MM.1S (cell line): ENCODE results near the gene TMEM170A.

ENCODE experiments used
- DNase-seq: peaks from one replicate; pipeline ENCODE4 v3.0.0-alpha.2; 2015
- H2AFZ ChIP-seq: fragments of 300-600 bp; sonication (generic); 2 replicates; pipeline ENCODE4 v1.6.0; 2016; ENCODE audit warnings: antibody characterized with exemption, low read length
- H3F3A ChIP-seq: fragments of 300-600 bp; sonication (generic); 2 replicates; pipeline ENCODE4 v1.6.1; 2016; ENCODE audit warnings: mild to moderate bottlenecking, antibody characterized with exemption, low read length, moderate library complexity, mixed read lengths; ENCODE audit not compliant: insufficient read depth
- H3K27ac ChIP-seq: fragments of 300-600 bp; sonication (generic); 2 replicates; pipeline ENCODE4 v1.5.1; 2016; ENCODE audit warnings: mild to moderate bottlenecking, low read length
- H3K27me3 ChIP-seq: fragments of 300-600 bp; sonication (generic); replicated peaks from 2 replicates; pipeline ENCODE4 v1.6.0; 2016; ENCODE audit warnings: low read length; ENCODE audit not compliant: insufficient read depth
- H3K36me3 ChIP-seq: fragments of 300-600 bp; sonication (generic); replicated peaks from 2 replicates; pipeline ENCODE4 v1.6.1; 2016; ENCODE audit warnings: mild to moderate bottlenecking, low read length, mixed read lengths; ENCODE audit not compliant: insufficient read depth
- H3K4me1 ChIP-seq: fragments of 300-600 bp; sonication (generic); 2 replicates; pipeline ENCODE4 v1.6.1; 2016; ENCODE audit warnings: low read length, mixed read lengths
- H3K4me2 ChIP-seq: fragments of 300-600 bp; sonication (generic); 2 replicates; pipeline ENCODE4 v1.6.0; 2016; ENCODE audit warnings: low read depth, low read length
- H3K4me3 ChIP-seq: fragments of 300-600 bp; sonication (generic); 2 replicates; pipeline ENCODE4 v1.5.1; 2016; ENCODE audit warnings: low read length, mixed read lengths
- H3K79me2 ChIP-seq: fragments of 300-600 bp; sonication (generic); 2 replicates; pipeline ENCODE4 v1.6.1; 2016; ENCODE audit warnings: mixed run types, low read length, mixed read lengths
- H3K9ac ChIP-seq: fragments of 300-600 bp; sonication (generic); 2 replicates; pipeline ENCODE4 v1.6.1; 2016; ENCODE audit warnings: low read length, mixed read lengths
- H3K9me2 ChIP-seq: fragments of 300-600 bp; sonication (generic); replicated peaks from 2 replicates; pipeline ENCODE4 v1.6.1; 2016; ENCODE audit warnings: mild to moderate bottlenecking, low read length, mixed read lengths; ENCODE audit not compliant: insufficient read depth
- H3K9me3 ChIP-seq: fragments of 300-600 bp; sonication (generic); replicated peaks from 2 replicates; pipeline ENCODE4 v1.6.1; 2016; ENCODE audit warnings: mild to moderate bottlenecking, low read length, mixed read lengths; ENCODE audit not compliant: insufficient read depth
- H4K20me1 ChIP-seq: fragments of 300-600 bp; sonication (generic); 2 replicates; pipeline ENCODE4 v1.6.1; 2016; ENCODE audit warnings: mild to moderate bottlenecking, low read length, moderate library complexity, mixed read lengths; ENCODE audit not compliant: insufficient read depth
- CTCF ChIP-seq: fragments of 300-600 bp; sonication (generic); IDR thresholded peaks from 2 replicates; pipeline ENCODE4 v1.5.1; 2016; ENCODE audit warnings: antibody characterized with exemption, low read length, mixed read lengths
- EZH2 ChIP-seq: fragments of 300-600 bp; sonication (generic); optimal IDR thresholded peaks from 2 replicates; pipeline ENCODE3; 2017; ENCODE audit warnings: low read depth, mild to moderate bottlenecking, antibody characterized with exemption, low read length, mixed read lengths
- EZH2phosphoT487 ChIP-seq: fragments of 300-600 bp; sonication (generic); IDR thresholded peaks from 2 replicates; pipeline ENCODE4 v1.6.1; 2018; ENCODE audit warnings: antibody characterized with exemption, low read length

Gene TMEM170A

DNA sequence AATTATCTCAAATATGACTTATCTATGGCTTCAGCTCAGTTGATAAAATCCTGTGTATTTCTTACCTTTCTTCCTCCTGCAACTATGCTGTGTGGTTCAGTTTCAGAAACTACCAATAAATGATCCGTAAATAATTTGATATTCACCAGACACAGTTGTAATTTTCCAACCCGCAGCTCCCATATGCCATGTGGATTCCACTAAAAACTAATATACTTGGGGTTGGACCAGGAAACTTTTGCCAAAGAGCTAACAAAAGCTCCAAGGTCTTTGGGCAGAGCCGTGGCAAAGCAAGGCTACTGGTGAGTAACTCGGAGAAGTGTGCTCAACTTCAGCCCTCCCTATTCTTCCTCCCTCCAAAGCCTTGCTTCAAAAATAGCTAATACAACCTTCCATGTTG, 33.1 kb upstream of the TMEM170A start:
- no peak overlapping the region for H3K4me3 ChIP-seq
- H3K4me2 ChIP-seq = no peak overlapping the region
- H3F3A ChIP-seq = no peaks in the 10 kb centered on the region
- DNase-seq = no peak
- no peaks in the 10 kb centered on the region for H3K36me3 ChIP-seq
- H3K27ac ChIP-seq = no peak overlapping the region
- no peaks in the 10 kb centered on the region for H3K9me3 ChIP-seq
- no peaks in the 10 kb centered on the region for H3K27me3 ChIP-seq
- H4K20me1 ChIP-seq = no peaks in the 10 kb centered on the region
- H2AFZ ChIP-seq = no peak overlapping the region
- no peaks in the 10 kb centered on the region for H3K79me2 ChIP-seq
- no peak for TF ChIP-seq EZH2
- TF ChIP-seq CTCF = no peak
- no peak for TF ChIP-seq EZH2phosphoT487
- H3K9ac ChIP-seq = no peak overlapping the region
- no peaks in the 10 kb centered on the region for H3K4me1 ChIP-seq
- H3K9me2 ChIP-seq = no peaks in the 10 kb centered on the region

DNA sequence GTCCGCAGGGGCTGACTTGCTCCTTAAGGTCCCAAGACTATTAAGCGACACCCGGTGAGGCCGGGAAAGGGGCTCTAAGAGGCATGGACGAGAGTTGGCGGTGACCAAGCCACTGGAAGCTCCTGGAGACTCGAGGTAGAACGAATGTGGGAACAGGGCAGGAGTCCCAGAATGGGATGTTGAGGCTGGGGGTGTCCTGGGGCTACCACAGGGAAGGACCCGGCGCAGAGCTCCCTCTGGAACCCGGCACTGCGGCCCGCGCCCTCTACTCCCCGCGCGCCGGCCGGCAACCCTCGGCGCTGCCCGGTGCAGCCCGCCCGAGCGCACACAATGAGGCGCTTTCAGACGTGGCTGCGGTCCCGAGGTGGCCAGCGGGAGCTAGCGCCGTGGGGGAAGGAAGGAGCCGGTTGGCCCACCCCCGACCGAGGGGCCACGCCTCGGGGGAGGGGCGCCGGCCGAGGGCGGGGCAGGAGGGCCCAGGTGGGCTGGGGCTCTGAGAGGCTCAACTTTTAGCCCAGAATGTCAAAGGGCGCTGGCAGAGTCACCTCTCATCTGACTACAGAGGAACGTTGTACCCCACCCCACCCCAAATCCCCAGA, 30.7 kb upstream of the TMEM170A start, which contains the start of gene CHST6:
Gene CHST6, minus strand, starts transcription at position 366 of the 599 bp plus-strand sequence. CDS start 15,613 bp downstream, outside the sequence.
- Histone ChIP-seq H3K9me3 (no peaks in the 10 kb centered on the region), H3K4me3 (no peak within 1 kb of the TSS), H3K9me2 (no peaks in the 10 kb centered on the region), H2AFZ (no peak within 1 kb of the TSS), H3K27ac (no peak within 1 kb of the TSS), H3K27me3 (no peaks in the 10 kb centered on the region), H3K4me1 (no peaks in the 10 kb centered on the region), H3K4me2 (no peak within 1 kb of the TSS), H3K9ac (no peak within 1 kb of the TSS), H3K79me2 (no peaks in the 10 kb centered on the region), H3K36me3 (no peaks in the 10 kb centered on the region), H3F3A (no peaks in the 10 kb centered on the region), H4K20me1 (no peaks in the 10 kb centered on the region)
- no peak for DNase-seq
- TF ChIP-seq CTCF (no peak), EZH2phosphoT487 (no peak), EZH2 (no peak)

- Histone ChIP-seq H3K9me2 (no peaks in the 10 kb centered on the region), H3K79me2 (no peaks in the 10 kb centered on the region), H4K20me1 (no peaks in the 10 kb centered on the region), H3K27ac (no peak overlapping the region), H3K9me3 (no peaks in the 10 kb centered on the region), H3K9ac (no peak overlapping the region), H3F3A (no peaks in the 10 kb centered on the region), H3K36me3 (no peaks in the 10 kb centered on the region), H3K4me3 (no peak overlapping the region), H3K4me1 (no peaks in the 10 kb centered on the region), H3K27me3 (no peaks in the 10 kb centered on the region), H3K4me2 (no peak overlapping the region), H2AFZ (no peak overlapping the region)
- no peak for DNase-seq
- no peak for TF ChIP-seq EZH2
- TF ChIP-seq EZH2phosphoT487 = no peak
- TF ChIP-seq CTCF = no peak
Measured at GRCh38 chr16:75494661-75495075, 30.2 kb upstream of the TMEM170A start.
